Ecto neural progenitor cell (in vitro differentiated cells): ENCODE measurements around the gene GNAT3.

Source experiments
- DNase-seq: peaks from one replicate; pipeline ENCODE4 v3.0.0-alpha.2; 2018; ENCODE audit warnings: low spot score

GNAT3 gene

GRCh38 chr7:80463272-80463920 lies 48.5 kb downstream of the GNAT3 start:
- DNase-seq = no peak

GRCh38 chr7:80460857-80461256 lies 51.0 kb downstream of the GNAT3 start:
- no peak for DNase-seq

- DNase-seq = no peak
Observed at GRCh38 chr7:80459776-80460510, 51.9 kb downstream of the GNAT3 start.

GRCh38 chr7:80458822-80459725 lies 52.8 kb downstream of the GNAT3 start:
- no peak for DNase-seq

- DNase-seq = no peak
Observed at GRCh38 chr7:80453699-80454340, 58.0 kb downstream of the GNAT3 start.

GRCh38 chr7:80450621-80451308 lies 61.1 kb downstream of the GNAT3 start:
- DNase-seq = no peak

GRCh38 chr7:80449836-80450235 lies 62.0 kb downstream of the GNAT3 start:
- DNase-seq = no peak

GRCh38 chr7:80445351-80445750 lies 66.5 kb downstream of the GNAT3 start:
- no peak for DNase-seq

GRCh38 chr7:80444811-80445210 lies 67.1 kb downstream of the GNAT3 start:
- DNase-seq = no peak

- DNase-seq = no peak
Observed at GRCh38 chr7:80443325-80443724, 68.5 kb downstream of the GNAT3 start.

GRCh38 chr7:80440883-80441282 lies 71.0 kb downstream of the GNAT3 start:
- DNase-seq = no peak

GRCh38 chr7:80439894-80440821 lies 71.7 kb downstream of the GNAT3 start:
- no peak for DNase-seq

GRCh38 chr7:80435521-80435920 lies 76.3 kb downstream of the GNAT3 start:
- no peak for DNase-seq

- no peak for DNase-seq
Observed at GRCh38 chr7:80434047-80434446, 77.8 kb downstream of the GNAT3 start.

- DNase-seq = no peak
Observed at GRCh38 chr7:80432166-80432565, 79.7 kb downstream of the GNAT3 start.

GRCh38 chr7:80429181-80429580 lies 82.7 kb downstream of the GNAT3 start:
- DNase-seq = no peak

GRCh38 chr7:80428161-80429054 lies 83.5 kb downstream of the GNAT3 start:
- DNase-seq = no peak

- DNase-seq = no peak
Observed at GRCh38 chr7:80427218-80427617, 84.6 kb downstream of the GNAT3 start.

- no peak for DNase-seq
Observed at GRCh38 chr7:80420876-80421275, 91.0 kb downstream of the GNAT3 start.
